CD4-positive, alpha-beta T cell (primary cell): ENCODE measurements around the gene GCKR. TPM values are rescaled to one million over a fixed set of nuclear protein-coding genes. Genes with fewer than 3 reads are reported as not detected.

Experiments used
- ATAC-seq: fragments of 200-7000 bp; cut with Tn5 transposase; one replicate; pipeline ENCODE4 v1.10.0; 2022; ENCODE audit warnings: mild to moderate bottlenecking; ENCODE audit not compliant: poor library complexity
- CTCF ChIA-PET: fragments of 350-600 bp; sonication (Branson Sonifier 250); formaldehyde crosslinking; loops from one replicate; lab custom pipeline; 2021; ENCODE audit warnings: antibody characterized with exemption, inconsistent platforms; lab: Charles Lee
- POLR2A ChIA-PET: fragments of 350-600 bp; sonication (Branson Sonifier 250); formaldehyde crosslinking; loops from one replicate; lab custom pipeline; 2021; ENCODE audit warnings: antibody characterized with exemption, inconsistent platforms; lab: Charles Lee
- DNase-seq, 14 experiments: peaks; one replicate each; pipeline ENCODE4 v3.0.0-alpha.2; 2013 to 2020; ENCODE audit warnings: mixed read lengths in 2 of 14
- H3K27ac ChIP-seq, 2 donors: one replicate each; pipeline versions ENCODE4 v1.5.1 to v1.7.0; 2013; ENCODE audit warnings: low read length in 2 of 2, low read depth in 1 of 2, mild to moderate bottlenecking in 1 of 2
- H3K27me3 ChIP-seq, 2 experiments: 1 replicate in 1 of 2; 2 replicates in 1 of 2; pipeline versions ENCODE4 v1.6.1 to v1.7.0; 2013; ENCODE audit warnings: low read length in 2 of 2, control low read depth in 1 of 2, mild to moderate bottlenecking in 1 of 2, moderate library complexity in 1 of 2; ENCODE audit not compliant: insufficient read depth in 2 of 2, control insufficient read depth in 1 of 2
- H3K36me3 ChIP-seq: one replicate; pipeline ENCODE4 v1.6.1; 2013; ENCODE audit warnings: low read length, control low read depth; ENCODE audit not compliant: insufficient read depth
- H3K4me1 ChIP-seq: one replicate; pipeline ENCODE4 v1.6.1; 2013; ENCODE audit warnings: low read length, control low read depth; ENCODE audit not compliant: insufficient read depth
- H3K4me3 ChIP-seq: one replicate; pipeline ENCODE4 v1.5.1; 2013; ENCODE audit warnings: mild to moderate bottlenecking, low read length, moderate library complexity
- H3K9me3 ChIP-seq, 2 experiments: 1 replicate in 1 of 2; 2 replicates in 1 of 2; pipeline versions ENCODE4 v1.6.1 to v1.7.0; 2013; ENCODE audit warnings: low read length in 2 of 2, mild to moderate bottlenecking in 2 of 2, control low read depth in 1 of 2, moderate library complexity in 1 of 2; ENCODE audit not compliant: control insufficient read depth in 1 of 2, insufficient read depth in 1 of 2
- H3K27ac Mint-ChIP-seq: one replicate; pipeline ENCODE4 v1.8.0; 2020; ENCODE audit warnings: mixed read lengths
- H3K27me3 Mint-ChIP-seq: one replicate; pipeline ENCODE4 v1.8.0; 2021; ENCODE audit warnings: mixed read lengths
- H3K36me3 Mint-ChIP-seq: one replicate; pipeline ENCODE4 v1.8.0; 2021; ENCODE audit warnings: low read depth, mixed read lengths
- H3K4me1 Mint-ChIP-seq: one replicate; pipeline ENCODE4 v1.8.0; 2021; ENCODE audit warnings: low read depth, mixed read lengths
- H3K4me3 Mint-ChIP-seq: one replicate; pipeline ENCODE4 v1.8.0; 2020; ENCODE audit warnings: mild to moderate bottlenecking, mixed read lengths
- H3K9me3 Mint-ChIP-seq: one replicate; pipeline ENCODE4 v1.8.0; 2020; ENCODE audit warnings: mixed read lengths
- CTCF ChIP-seq: fragments of 200-600 bp; IDR thresholded peaks from one replicate; pipeline ENCODE4 v1.8.0; 2022; ENCODE audit warnings: antibody characterized with exemption, mild to moderate bottlenecking
- intact Hi-C, 2 experiments: fragments of 100-400 bp; cut with DNase I in 1 of 2; cut with micrococcal nuclease in 1 of 2; formaldehyde crosslinking; loops; one replicate each; pipeline versions ENCODE4 v1.15.1 to v1.9.0; 2023 to 2025; cut with DNase I, micrococcal nuclease
- total RNA-seq, 174 experiments: library from RNA in 2 of 174; stranded (reverse) in 2 of 174; gene quantifications; one replicate each; pipeline ENCODE4 v1.2.3 and lab custom pipeline; 2021 to 2026

The GCKR gene
- total RNA-seq, 2 experiments from 2014 or later: not detected

- intact Hi-C loops: no loop called here
- no peak overlapping the region for H3K27ac ChIP-seq
- no peaks in the 10 kb centered on the region for H3K4me1 Mint-ChIP-seq
These were observed 76.4 kb downstream of the GCKR start for GRCh38 chr2:27572998-27573429.

More at GRCh38 chr2:27572998-27573429, 76.4 kb downstream of the GCKR start:
- Histone ChIP-seq H3K9me3 (peaks cover 0 to 13% of the 10 kb centered on the region in 2 experiments), H3K27me3 (no peaks in the 10 kb centered on the region), H3K4me1 (no peaks in the 10 kb centered on the region), H3K36me3 (no peaks in the 10 kb centered on the region), H3K4me3 (no peak overlapping the region)
- H3K27me3 Mint-ChIP-seq: peaks cover 15% of the 10 kb centered on the region
- POLR2A ChIA-PET: interaction anchor here (0.6 kb wide), 1 partner anchor 11 kb away, joined by 3 read pairs; no protein-coding TSS in a partner anchor
- H3K27ac Mint-ChIP-seq: no peak overlapping the region
- no peak overlapping the region for H3K4me3 Mint-ChIP-seq
- peaks cover 9% of the 10 kb centered on the region for H3K9me3 Mint-ChIP-seq
- peak in 2 of 14 experiments; percentile 18 to 35 for DNase-seq
- no peaks in the 10 kb centered on the region for H3K36me3 Mint-ChIP-seq
- CTCF ChIA-PET: no interaction called here
- TF ChIP-seq CTCF: no peak
- no peak for ATAC-seq

Other genes starting within 250 kb of the GCKR start
- not detected for gene SLC30A3, start 233.8 kb upstream of the GCKR start, total RNA-seq
- not detected for gene DNAJC5G, start 221.4 kb upstream of the GCKR start, total RNA-seq
- gene TRIM54, start 214.4 kb upstream of the GCKR start, total RNA-seq: not detected
- 1 to 10 TPM; 1.8 to 2.3 TPM for gene UCN, start 188.4 kb upstream of the GCKR start, total RNA-seq
- gene MPV17, start 173.7 kb upstream of the GCKR start, total RNA-seq: 10 to 100 TPM; 29.3 to 31.0 TPM
- gene GTF3C2, start 140.1 kb upstream of the GCKR start, total RNA-seq: 10 to 100 TPM; 54.6 to 56.8 TPM
- gene EIF2B4, start 126.5 kb upstream of the GCKR start, total RNA-seq: 10 to 100 TPM; 33.2 to 34.0 TPM
- gene SNX17, start 126.2 kb upstream of the GCKR start, total RNA-seq: 10 to 100 TPM; 66.3 to 67.9 TPM
- gene ZNF513, start 116.1 kb upstream of the GCKR start, total RNA-seq: 10 to 100 TPM; 22.8 to 22.9 TPM
- 10 to 100 TPM; 30.4 to 31.2 TPM for gene PPM1G, start 87.2 kb upstream of the GCKR start, total RNA-seq
- 100 to 1,000 TPM; 169 to 181 TPM for gene NRBP1, start 68.2 kb upstream of the GCKR start, total RNA-seq
- 10 to 100 TPM; 11.5 to 12.8 TPM for gene KRTCAP3, start 54.5 kb upstream of the GCKR start, total RNA-seq
- gene IFT172, start 7.1 kb upstream of the GCKR start, total RNA-seq: 10 to 100 TPM; 13.3 to 14.4 TPM
- not detected for gene FNDC4, start 1.6 kb upstream of the GCKR start, total RNA-seq
- 10 to 100 TPM; 13.6 to 14.1 TPM for gene ZNF512, start 86.2 kb downstream of the GCKR start, total RNA-seq
- under 1 TPM; 0.47 to 0.91 TPM for gene CCDC121, start 132.2 kb downstream of the GCKR start, total RNA-seq
- 10 to 100 TPM; 24.6 to 28.1 TPM for gene GPN1, start 132.2 kb downstream of the GCKR start, total RNA-seq
- 10 to 100 TPM; 48.5 to 52.2 TPM for gene SUPT7L, start 166.8 kb downstream of the GCKR start, total RNA-seq
- 10 to 100 TPM; 14.2 to 15.3 TPM for gene SLC4A1AP, start 167.1 kb downstream of the GCKR start, total RNA-seq